PC-9 (cell line): Measurements from ENCODE around the gene SMIM28. TPM values are rescaled to one million over a fixed set of nuclear protein-coding genes. Genes with fewer than 3 reads are reported as not detected.

Experiments used
- BruUV-seq: library from RNA; stranded (reverse); fragments of 400-500 nt; replicated peaks from 2 replicates; lab custom pipeline; 2021; lab: Mats Ljungman, UMichigan
- CTCF ChIA-PET: fragments of 300-600 bp; sonication (Branson Sonifier 250); formaldehyde crosslinking; loops from one replicate; lab custom pipeline; 2022; ENCODE audit warnings: antibody characterized with exemption; lab: Charles Lee
- POLR2A ChIA-PET: fragments of 300-600 bp; sonication (Branson Sonifier 250); formaldehyde crosslinking; loops from one replicate; lab custom pipeline; 2022; ENCODE audit warnings: antibody characterized with exemption; ENCODE audit not compliant: unreplicated experiment; lab: Charles Lee
- DNase-seq, 2 experiments: peaks; one replicate each; pipeline versions ENCODE4 v3.0.0 to v3.0.0-alpha.2; 2015 to 2022; ENCODE audit warnings: mixed read lengths in 1 of 2
- H2AFZ ChIP-seq: fragments of 200-600 bp; sonication (generic); 2 replicates; pipeline ENCODE4 v1.8.1; 2017; ENCODE audit warnings: antibody characterized with exemption
- H3F3A ChIP-seq: fragments of 200-600 bp; sonication (generic); 2 replicates; pipeline ENCODE4 v1.8.1; 2017; ENCODE audit warnings: antibody characterized with exemption, mild to moderate bottlenecking, low read depth; ENCODE audit not compliant: insufficient read depth
- H3K27ac ChIP-seq: fragments of 200-600 bp; sonication (generic); 2 replicates; pipeline ENCODE4 v1.6.1; 2016; ENCODE audit warnings: mixed run types
- H3K27me3 ChIP-seq: fragments of 200-600 bp; sonication (generic); 2 replicates; pipeline ENCODE4 v1.6.1; 2016; ENCODE audit warnings: low read depth, mixed run types; ENCODE audit not compliant: insufficient read depth
- H3K36me3 ChIP-seq: fragments of 200-600 bp; sonication (generic); 2 replicates; pipeline ENCODE4 v1.6.1; 2016; ENCODE audit warnings: low read depth, mixed run types
- H3K4me1 ChIP-seq: fragments of 200-600 bp; sonication (generic); replicated peaks from 2 replicates; pipeline ENCODE4 v1.6.1; 2016; ENCODE audit warnings: mixed run types; ENCODE audit not compliant: insufficient read depth
- H3K4me2 ChIP-seq: fragments of 200-600 bp; sonication (generic); 2 replicates; pipeline ENCODE4 v1.6.1; 2017; ENCODE audit warnings: mixed run types
- H3K4me3 ChIP-seq: fragments of 200-600 bp; sonication (generic); 2 replicates; pipeline ENCODE4 v1.6.1; 2016; ENCODE audit warnings: mixed run types
- H3K79me2 ChIP-seq: fragments of 200-600 bp; sonication (generic); 2 replicates; pipeline ENCODE4 v1.6.1; 2017; ENCODE audit warnings: low read depth, mixed run types
- H3K9me2 ChIP-seq: fragments of 200-600 bp; sonication (generic); 2 replicates; pipeline ENCODE4 v1.8.1; 2017; ENCODE audit warnings: mild to moderate bottlenecking; ENCODE audit not compliant: insufficient read depth
- H3K9me3 ChIP-seq: fragments of 200-600 bp; sonication (generic); 2 replicates; pipeline ENCODE4 v1.8.1; 2016; ENCODE audit warnings: low read depth; ENCODE audit not compliant: insufficient read depth
- H4K20me1 ChIP-seq: fragments of 200-600 bp; sonication (generic); 2 replicates; pipeline ENCODE4 v1.8.1; 2017; ENCODE audit not compliant: insufficient read depth
- EZH2 ChIP-seq: fragments of 200-600 bp; sonication (generic); IDR thresholded peaks from 2 replicates; pipeline ENCODE4 v1.8.0; 2017; ENCODE audit warnings: antibody characterized with exemption, low read depth
- intact Hi-C: fragments of 100-400 bp; cut with micrococcal nuclease; formaldehyde crosslinking; loops from one replicate; pipeline ENCODE4 v1.10.0; 2022; ENCODE audit not compliant: unreplicated experiment
- total RNA-seq: library from RNA; stranded (reverse); gene quantifications from 2 replicates; pipeline ENCODE4 v1.2.3, GENCODE V29; 2021
- TF ChIP-seq, protein P1 (sequence below): fragments of 200-600 bp; sonication (generic); conservative IDR thresholded peaks from 2 replicates; pipeline ENCODE4 v1.6.1; 2017; ENCODE audit warnings: mixed run types, antibody characterized with exemption, mild to moderate bottlenecking, moderate library complexity

The SMIM28 gene
- total RNA-seq, 1 experiment from 2014 or later, result not detected

DNA sequence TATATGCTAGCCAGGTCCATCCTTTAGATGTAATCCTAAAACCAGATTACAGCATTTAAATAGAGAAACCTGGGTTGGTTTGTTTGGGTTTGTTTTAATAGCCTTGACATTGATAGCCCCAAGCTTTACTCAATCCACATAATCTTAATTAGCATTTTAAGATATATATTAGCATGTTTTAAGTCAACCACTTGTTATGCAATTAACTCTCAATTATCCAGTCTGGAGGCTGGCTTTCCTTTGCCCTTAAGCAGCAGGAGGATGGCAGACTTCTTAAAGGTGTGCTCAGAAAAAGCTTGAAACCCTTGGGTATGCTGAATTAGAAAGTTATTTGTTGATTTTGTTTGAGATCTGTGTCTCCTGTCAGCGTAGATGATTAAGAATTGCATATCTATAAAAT lies 46.3 kb upstream of the SMIM28 start:
- ChIA-PET CTCF (no interaction called here), POLR2A (no interaction called here)
- H3K9me2 ChIP-seq, result no peaks in the 10 kb centered on the region
- H3K9me3 ChIP-seq, result no peaks in the 10 kb centered on the region
- BruUV-seq, result no TSS peak
- peaks cover 3% of the 10 kb centered on the region; the same call in 1 of the 2 replicates for H3F3A ChIP-seq
- no peak for DNase-seq
- no peak overlapping the region for H3K27ac ChIP-seq
- H4K20me1 ChIP-seq, result no peaks in the 10 kb centered on the region
- H3K4me3 ChIP-seq, result no peak overlapping the region
- peaks cover 26% of the 10 kb centered on the region for H3K36me3 ChIP-seq
- no peak overlapping the region for H3K4me2 ChIP-seq
- H2AFZ ChIP-seq, result no peak overlapping the region
- TF ChIP-seq, protein P1, sequence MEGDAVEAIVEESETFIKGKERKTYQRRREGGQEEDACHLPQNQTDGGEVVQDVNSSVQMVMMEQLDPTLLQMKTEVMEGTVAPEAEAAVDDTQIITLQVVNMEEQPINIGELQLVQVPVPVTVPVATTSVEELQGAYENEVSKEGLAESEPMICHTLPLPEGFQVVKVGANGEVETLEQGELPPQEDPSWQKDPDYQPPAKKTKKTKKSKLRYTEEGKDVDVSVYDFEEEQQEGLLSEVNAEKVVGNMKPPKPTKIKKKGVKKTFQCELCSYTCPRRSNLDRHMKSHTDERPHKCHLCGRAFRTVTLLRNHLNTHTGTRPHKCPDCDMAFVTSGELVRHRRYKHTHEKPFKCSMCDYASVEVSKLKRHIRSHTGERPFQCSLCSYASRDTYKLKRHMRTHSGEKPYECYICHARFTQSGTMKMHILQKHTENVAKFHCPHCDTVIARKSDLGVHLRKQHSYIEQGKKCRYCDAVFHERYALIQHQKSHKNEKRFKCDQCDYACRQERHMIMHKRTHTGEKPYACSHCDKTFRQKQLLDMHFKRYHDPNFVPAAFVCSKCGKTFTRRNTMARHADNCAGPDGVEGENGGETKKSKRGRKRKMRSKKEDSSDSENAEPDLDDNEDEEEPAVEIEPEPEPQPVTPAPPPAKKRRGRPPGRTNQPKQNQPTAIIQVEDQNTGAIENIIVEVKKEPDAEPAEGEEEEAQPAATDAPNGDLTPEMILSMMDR, result no peak
- TF ChIP-seq EZH2, result no peak
- no peaks in the 10 kb centered on the region for H3K27me3 ChIP-seq
- no peaks in the 10 kb centered on the region for H3K4me1 ChIP-seq
- intact Hi-C loops, result no loop called here
- no peaks in the 10 kb centered on the region for H3K79me2 ChIP-seq

DNA sequence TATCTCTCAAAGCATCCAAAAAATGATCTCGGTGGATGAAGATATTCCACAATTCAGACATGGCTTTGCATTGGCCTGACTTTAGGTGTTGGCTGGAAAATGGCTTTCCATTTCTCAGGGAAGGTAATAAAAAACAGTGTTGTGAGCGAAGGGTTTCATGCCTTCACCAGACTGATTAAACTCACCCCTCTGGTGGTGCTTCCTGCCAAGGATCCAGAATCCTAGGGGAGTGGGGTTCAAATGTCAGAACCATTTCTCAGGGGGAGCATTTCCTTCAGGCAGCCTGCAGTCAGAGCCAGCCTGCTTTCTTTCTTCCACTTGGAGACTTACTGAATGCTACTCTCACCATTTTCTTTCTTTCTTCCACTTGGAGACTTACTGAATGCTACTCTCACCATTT lies 45.7 kb upstream of the SMIM28 start:
- H3K9me3 ChIP-seq, result no peaks in the 10 kb centered on the region
- intact Hi-C loops, result no loop called here
- no peak overlapping the region for H2AFZ ChIP-seq
- DNase-seq, result no peak
- no peaks in the 10 kb centered on the region for H4K20me1 ChIP-seq
- BruUV-seq, result no TSS peak
- no peak overlapping the region for H3K4me3 ChIP-seq
- H3K27ac ChIP-seq, result no peak overlapping the region
- no peaks in the 10 kb centered on the region for H3K79me2 ChIP-seq
- H3F3A ChIP-seq, result peaks cover 3% of the 10 kb centered on the region; the same call in 1 of the 2 replicates
- no peak overlapping the region for H3K4me2 ChIP-seq
- no peaks in the 10 kb centered on the region for H3K4me1 ChIP-seq
- H3K36me3 ChIP-seq, result peaks cover 26% of the 10 kb centered on the region
- TF ChIP-seq, protein P1, result no peak
- no peak for TF ChIP-seq EZH2
- H3K9me2 ChIP-seq, result no peaks in the 10 kb centered on the region
- no peaks in the 10 kb centered on the region for H3K27me3 ChIP-seq
- ChIA-PET POLR2A (no interaction called here), CTCF (no interaction called here)

DNA sequence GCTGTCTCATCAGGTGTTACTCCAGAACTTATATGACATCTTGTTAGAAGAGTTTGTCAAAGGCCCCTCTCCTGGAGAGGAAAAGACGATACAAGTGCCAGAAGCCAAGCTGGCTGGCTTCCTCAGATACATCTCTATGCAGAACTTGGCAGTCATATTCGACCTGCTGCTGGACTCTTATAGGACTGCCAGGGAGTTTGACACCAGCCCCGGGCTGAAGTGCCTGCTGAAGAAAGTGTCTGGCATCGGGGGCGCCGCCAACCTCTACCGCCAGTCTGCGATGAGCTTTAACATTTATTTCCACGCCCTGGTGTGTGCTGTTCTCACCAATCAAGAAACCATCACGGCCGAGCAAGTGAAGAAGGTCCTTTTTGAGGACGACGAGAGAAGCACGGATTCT lies 43.7 kb upstream of the SMIM28 start:
- no TSS peak for BruUV-seq
- ChIA-PET CTCF (no interaction called here), POLR2A (no interaction called here)
- peaks cover 20% of the 10 kb centered on the region for H3K36me3 ChIP-seq
- H4K20me1 ChIP-seq, result no peaks in the 10 kb centered on the region
- no peak overlapping the region for H3K4me3 ChIP-seq
- no peak for DNase-seq
- no peak overlapping the region for H3K4me2 ChIP-seq
- no peaks in the 10 kb centered on the region for H3K9me3 ChIP-seq
- H2AFZ ChIP-seq, result no peak overlapping the region
- H3K27me3 ChIP-seq, result no peaks in the 10 kb centered on the region
- H3K27ac ChIP-seq, result no peak overlapping the region
- H3K9me2 ChIP-seq, result no peaks in the 10 kb centered on the region
- intact Hi-C loops, result no loop called here
- no peaks in the 10 kb centered on the region for H3K79me2 ChIP-seq
- H3K4me1 ChIP-seq, result no peaks in the 10 kb centered on the region
- H3F3A ChIP-seq, result peaks cover 3% of the 10 kb centered on the region
- TF ChIP-seq EZH2, result no peak
- TF ChIP-seq, protein P1, result no peak
